A673 (cell line): ENCODE data around the gene RAB3C.

Experiments
- CTCF ChIP-seq: fragments of 300-800, 200-600 bp; sonication (generic); conservative IDR thresholded peaks from 2 replicates; pipeline ENCODE4 v1.5.1; 2017; ENCODE audit warnings: low read depth, mild to moderate bottlenecking, antibody characterized with exemption, low read length, moderate library complexity, mixed read lengths
- EZH2 ChIP-seq: fragments of 200-600 bp; sonication (generic); IDR thresholded peaks from 2 replicates; pipeline ENCODE4 v1.6.1; 2017; ENCODE audit warnings: borderline replicate concordance, low read depth, mild to moderate bottlenecking, mixed read lengths, antibody characterized with exemption, low read length; ENCODE audit not compliant: poor library complexity, severe bottlenecking

- TF ChIP-seq CTCF, result no peak
- no peak for TF ChIP-seq EZH2
These were observed 39.2 kb upstream of the RAB3C start for GRCh38 chr5:58543723-58544122.
